GM12878 (cell line): ENCODE data around the gene TMEM252. TPM values are rescaled to one million over a fixed set of nuclear protein-coding genes. Genes with fewer than 3 reads are reported as not detected.

ENCODE experiments used
- ATAC-seq: fragments of 200-7000 bp; cut with Tn5 transposase; 3 replicates; pipeline ENCODE4 v1.9.1; 2020; ENCODE audit warnings: mild to moderate bottlenecking, moderate library complexity
- BruUV-seq: library from RNA; stranded (reverse); fragments of 400-500 nt; replicated peaks from 2 replicates; lab custom pipeline; 2021; lab: Mats Ljungman, UMichigan
- CTCF ChIA-PET: fragments of 300-600 bp; sonication (Branson Sonifier 250); formaldehyde crosslinking; extraction: SDS; loops from one replicate; lab custom pipeline; 2021; ENCODE audit warnings: inconsistent platforms; lab: Yijun Ruan, JAX
- POLR2A ChIA-PET: fragments of 350-600 bp; formaldehyde crosslinking; extraction: SDS; loops from one replicate; lab custom pipeline; 2021; ENCODE audit warnings: inconsistent platforms; lab: Charles Lee
- RAD21 ChIA-PET: fragments of 300-600 bp; sonication (Branson Sonifier 250); formaldehyde crosslinking; loops from one replicate; lab custom pipeline; 2023; ENCODE audit warnings: antibody characterized with exemption; ENCODE audit not compliant: unreplicated experiment; lab: Charles Lee
- SMC1A ChIA-PET: fragments of 300-600 bp; sonication (Branson Sonifier 250); formaldehyde crosslinking; loops from one replicate; lab custom pipeline; 2023; ENCODE audit not compliant: unreplicated experiment, uncharacterized antibody; lab: Charles Lee
- DNase-seq: peaks from one replicate; pipeline ENCODE4 v3.0.0-alpha.2; 2011; ENCODE audit warnings: low read depth, low spot score
- FAIRE-seq: peaks from 3 replicates; lab custom pipeline; 2011; peaks lifted over from hg19 to GRCh38; lab: Jason Lieb, UNC
- H2AFZ ChIP-seq: 2 replicates; pipeline ENCODE4 v1.6.0; 2011; ENCODE audit warnings: low read depth, low read length, control low read depth; ENCODE audit not compliant: control insufficient read depth
- H3K27ac ChIP-seq: 2 replicates; pipeline ENCODE4 v1.5.1; 2011; ENCODE audit warnings: control low read depth; ENCODE audit not compliant: control insufficient read depth, insufficient read depth
- H3K27me3 ChIP-seq, 2 experiments: replicated peaks in 1 of 2; 2 replicates each; pipeline versions ENCODE4 v1.6.0 to v1.6.1; 2011; ENCODE audit warnings: low read length in 1 of 2; ENCODE audit not compliant: control insufficient read depth in 2 of 2, insufficient read depth in 2 of 2
- H3K36me3 ChIP-seq, 2 experiments: 2 replicates each; pipeline ENCODE4 v1.5.1; 2011; ENCODE audit warnings: low read length in 1 of 2; ENCODE audit not compliant: control insufficient read depth in 2 of 2, insufficient read depth in 2 of 2
- H3K4me1 ChIP-seq: 2 replicates; pipeline ENCODE4 v1.6.1; 2011; ENCODE audit warnings: mild to moderate bottlenecking, low read length, moderate library complexity, mixed read lengths; ENCODE audit not compliant: control insufficient read depth, insufficient read depth
- H3K4me2 ChIP-seq: 2 replicates; pipeline ENCODE4 v1.6.0; 2011; ENCODE audit warnings: control low read depth; ENCODE audit not compliant: control insufficient read depth, insufficient read depth
- H3K4me3 ChIP-seq: fragments of 200-600 bp; sonication (generic); 2 replicates; pipeline ENCODE4 v1.5.1; 2016
- H3K79me2 ChIP-seq: 2 replicates; pipeline ENCODE4 v1.6.0; 2011; ENCODE audit warnings: low read length; ENCODE audit not compliant: control insufficient read depth, insufficient read depth
- H3K9ac ChIP-seq: 2 replicates; pipeline ENCODE4 v1.8.0; 2011; ENCODE audit warnings: low read length, control low read depth, mixed read lengths; ENCODE audit not compliant: control insufficient read depth, insufficient read depth
- H3K9me3 ChIP-seq: replicated peaks from 3 replicates; pipeline ENCODE4 v1.5.1; 2011; ENCODE audit warnings: mild to moderate bottlenecking, low read length; ENCODE audit not compliant: control insufficient read depth, insufficient read depth
- H4K20me1 ChIP-seq: 2 replicates; pipeline ENCODE4 v1.6.0; 2011; ENCODE audit not compliant: control insufficient read depth, insufficient read depth
- ATF7 ChIP-seq: fragments of 450-650 bp; IDR thresholded peaks from 2 replicates; pipeline ENCODE4 v1.6.1; 2016; ENCODE audit warnings: low read depth, mild to moderate bottlenecking
- E2F8 ChIP-seq: fragments of 450-650 bp; IDR thresholded peaks from 2 replicates; pipeline ENCODE4 v1.6.1; 2018; ENCODE audit warnings: mild to moderate bottlenecking, low read depth, moderate library complexity; ENCODE audit not compliant: partially characterized antibody
- IKZF1 ChIP-seq: fragments of 450-650 bp; conservative IDR thresholded peaks from 2 replicates; pipeline ENCODE4 v1.6.1; 2017; ENCODE audit warnings: antibody characterized with exemption, mild to moderate bottlenecking
- MYB ChIP-seq: fragments of 150-350 bp; IDR thresholded peaks from 2 replicates; pipeline ENCODE4 v1.6.1; 2014; ENCODE audit warnings: mild to moderate bottlenecking, low read depth, low read length, borderline replicate concordance
- POLR2A ChIP-seq: IDR thresholded peaks from 2 replicates; pipeline ENCODE4 v1.6.1; 2011; ENCODE audit warnings: low read depth, mild to moderate bottlenecking, low read length
- RAD21 ChIP-seq: IDR thresholded peaks from 2 replicates; pipeline ENCODE4 v1.6.1; 2011; ENCODE audit warnings: mild to moderate bottlenecking, low read depth, low read length, moderate library complexity; ENCODE audit not compliant: insufficient read depth
- SMAD1 ChIP-seq: fragments of 450-650 bp; IDR thresholded peaks from 2 replicates; pipeline ENCODE4 v1.6.1; 2018; ENCODE audit warnings: mild to moderate bottlenecking, low read depth; ENCODE audit not compliant: partially characterized antibody
- SMAD5 ChIP-seq: IDR thresholded peaks from 2 replicates; pipeline ENCODE4 v1.6.1; 2016; ENCODE audit warnings: antibody characterized with exemption, low read depth
- SUZ12 ChIP-seq: fragments of 200-600 bp; sonication (generic); IDR thresholded peaks from one replicate; pipeline ENCODE4 v1.6.1; 2018; ENCODE audit warnings: antibody characterized with exemption, mild to moderate bottlenecking; ENCODE audit not compliant: unreplicated experiment
- WGBS: methylation state at CpG from one replicate; pipeline ENCODE4 v1.1.6; 2016; ENCODE audit warnings: low lambda C conversion rate; ENCODE audit not compliant: insufficient replicate concordance, insufficient coverage; ENCODE audit errors: missing lambda C conversion rate; 5-methylcytosine and 5-hydroxymethylcytosine counted together
- in situ Hi-C: fragments of 300-500 bp; cut with MboI; formaldehyde crosslinking; loops from 9 replicates; pipeline ENCODE4 v1.14.3; 2018; ENCODE audit warnings: mixed read lengths
- intact Hi-C: fragments of 100-400 bp; cut with micrococcal nuclease; formaldehyde crosslinking; loops from one replicate; pipeline ENCODE4 v1.14.2; 2022; ENCODE audit not compliant: unreplicated experiment
- polyA plus RNA-seq, 11 experiments: library from polyadenylated mRNA; depleted of rRNA in 4 of 11; unstranded in 6 of 11; stranded (reverse) in 5 of 11; fragments of >200 nt; fragmentation: Nextera tagmentation in 4 of 11; fragmentation: Illumina TruSeq in 1 of 11; extraction: Ambion mirVana in 4 of 11; extraction: Trizol in 1 of 11; gene quantifications; 1 replicate in 1 of 11; 2 replicates in 10 of 11; pipeline versions ENCODE4 v1.2.1 to v1.2.3, GENCODE V29; 2011 to 2016; ENCODE audit warnings: inconsistent platforms in 2 of 11, missing spikeins in 2 of 11, low read depth in 1 of 11
- total RNA-seq, 4 experiments: library from RNA; depleted of rRNA in 3 of 4; stranded (reverse); fragments of >200 nt in 3 of 4; fragmentation: Illumina TruSeq in 1 of 4; extraction: Trizol in 1 of 4; gene quantifications; 2 replicates each; pipeline versions ENCODE4 v1.2.1 to v1.2.3, GENCODE V29; 2013 to 2021
- TF ChIP-seq, protein P1 (sequence below): IDR thresholded peaks from 2 replicates; pipeline ENCODE4 v1.6.1; 2011; ENCODE audit warnings: borderline replicate concordance, low read depth, mild to moderate bottlenecking, moderate library complexity, mixed read lengths, low read length; ENCODE audit not compliant: insufficient read depth; ENCODE audit errors: extremely low read length
- TF ChIP-seq, protein P2 (sequence below): IDR thresholded peaks from 2 replicates; pipeline ENCODE4 v1.6.1; 2011; ENCODE audit warnings: mild to moderate bottlenecking, low read depth, low read length, moderate library complexity; ENCODE audit not compliant: insufficient replicate concordance

The TMEM252 gene
- total and polyA plus RNA-seq, 10 of the 15 experiments (the other 5 are each of a cell fraction or from before 2014, with no cell fraction given), result not detected

DNA sequence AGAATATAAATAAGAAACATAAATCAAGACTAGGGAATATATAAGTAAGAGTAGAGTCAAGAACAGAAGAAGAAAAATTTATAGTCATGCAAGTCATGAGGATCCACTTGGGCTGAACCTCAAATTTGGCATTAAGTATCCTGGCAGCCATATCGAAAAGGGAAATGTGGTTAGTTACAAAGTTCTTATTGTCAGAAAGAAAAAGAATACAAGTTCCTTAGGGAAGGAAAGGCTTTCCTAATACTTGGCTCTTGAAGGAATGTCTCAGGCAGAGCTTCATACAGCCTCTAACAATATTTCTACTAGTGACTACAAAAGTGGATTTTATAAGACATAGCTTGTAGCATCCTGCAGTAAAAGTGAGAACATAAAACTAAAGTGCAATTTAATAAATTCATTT lies 45.4 kb downstream of the TMEM252 start:
- no peak overlapping the region for H3K4me2 ChIP-seq
- no peaks in the 10 kb centered on the region for H3K79me2 ChIP-seq
- no peaks in the 10 kb centered on the region for H3K36me3 ChIP-seq
- peaks cover 2 to 14% of the 10 kb centered on the region in 2 experiments; a peak in 3 of 4 replicates for H3K27me3 ChIP-seq
- ChIA-PET CTCF (no interaction called here), SMC1A (interaction anchor here (2.1 kb wide), 1 partner anchor 9 kb away, joined by 6 read pairs; no protein-coding TSS in a partner anchor), RAD21 (no interaction called here)
- no peak overlapping the region for H2AFZ ChIP-seq
- WGBS, result 75% methylated on average over 1 of the region's 1 CpG
- intact Hi-C loops, result no loop called here
- ATAC-seq (no peak), FAIRE-seq (no peak)
- no peak overlapping the region for H3K27ac ChIP-seq
- H3K4me3 ChIP-seq, result no peak overlapping the region
- no peaks in the 10 kb centered on the region; the same call in 2 of the 3 replicates for H3K9me3 ChIP-seq
- TF ChIP-seq ATF7 (no peak), IKZF1 (no peak)
- TF ChIP-seq, all 136 proteins: peak for 0
- no peaks in the 10 kb centered on the region for H3K4me1 ChIP-seq
- H4K20me1 ChIP-seq, result no peaks in the 10 kb centered on the region
- DNase-seq, result no peak
- no TSS peak for BruUV-seq
- in situ Hi-C loops, result no loop called here
- POLR2A ChIA-PET, result no interaction called here
- H3K9ac ChIP-seq, result no peak overlapping the region

GRCh38 chr9:68493958-68494577 lies 46.6 kb downstream of the TMEM252 start:
- in situ Hi-C loops, result no loop called here
- 14% methylated on average over 3 of the region's 3 CpGs for WGBS
- intact Hi-C loops, result no loop called here
- TF ChIP-seq POLR2A (no peak), SMAD1 (no peak), MYB (no peak), RAD21 (no peak), E2F8 (no peak), SUZ12 (no peak), SMAD5 (no peak)
- TF ChIP-seq, protein P1, sequence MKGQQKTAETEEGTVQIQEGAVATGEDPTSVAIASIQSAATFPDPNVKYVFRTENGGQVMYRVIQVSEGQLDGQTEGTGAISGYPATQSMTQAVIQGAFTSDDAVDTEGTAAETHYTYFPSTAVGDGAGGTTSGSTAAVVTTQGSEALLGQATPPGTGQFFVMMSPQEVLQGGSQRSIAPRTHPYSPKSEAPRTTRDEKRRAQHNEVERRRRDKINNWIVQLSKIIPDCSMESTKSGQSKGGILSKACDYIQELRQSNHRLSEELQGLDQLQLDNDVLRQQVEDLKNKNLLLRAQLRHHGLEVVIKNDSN, result no peak
- TF ChIP-seq, protein P2, sequence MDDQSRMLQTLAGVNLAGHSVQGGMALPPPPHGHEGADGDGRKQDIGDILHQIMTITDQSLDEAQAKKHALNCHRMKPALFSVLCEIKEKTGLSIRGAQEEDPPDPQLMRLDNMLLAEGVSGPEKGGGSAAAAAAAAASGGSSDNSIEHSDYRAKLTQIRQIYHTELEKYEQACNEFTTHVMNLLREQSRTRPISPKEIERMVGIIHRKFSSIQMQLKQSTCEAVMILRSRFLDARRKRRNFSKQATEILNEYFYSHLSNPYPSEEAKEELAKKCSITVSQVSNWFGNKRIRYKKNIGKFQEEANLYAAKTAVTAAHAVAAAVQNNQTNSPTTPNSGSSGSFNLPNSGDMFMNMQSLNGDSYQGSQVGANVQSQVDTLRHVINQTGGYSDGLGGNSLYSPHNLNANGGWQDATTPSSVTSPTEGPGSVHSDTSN, result no peak

More at GRCh38 chr9:68493958-68494577, 46.6 kb downstream of the TMEM252 start:
- no TSS peak for BruUV-seq
- SMC1A ChIA-PET, result interaction anchor here (0.7 to 2.1 kb wide), 2 partner anchors 10 to 12 kb away, joined by 4 to 6 read pairs; no protein-coding TSS in a partner anchor
- Histone ChIP-seq H3K79me2 (no peaks in the 10 kb centered on the region), H2AFZ (no peak overlapping the region), H3K27ac (no peak overlapping the region), H4K20me1 (no peaks in the 10 kb centered on the region), H3K9ac (no peak overlapping the region), H3K4me3 (no peak overlapping the region), H3K4me1 (no peaks in the 10 kb centered on the region), H3K27me3 (peaks cover 2 to 11% of the 10 kb centered on the region in 2 experiments; a peak in 3 of 4 replicates), H3K36me3 (no peaks in the 10 kb centered on the region), H3K9me3 (no peaks in the 10 kb centered on the region), H3K4me2 (no peak overlapping the region)
- no peak for FAIRE-seq
- RAD21 ChIA-PET, result no interaction called here
- CTCF ChIA-PET, result interaction anchor here (1.0 kb wide), 1 partner anchor 12 kb away, joined by 3 read pairs; no protein-coding TSS in a partner anchor
- no peak for DNase-seq
- POLR2A ChIA-PET, result no interaction called here
- ATAC-seq, result no peak
